ENCODE data around the gene GPR132.

GPR132 gene

DNA sequence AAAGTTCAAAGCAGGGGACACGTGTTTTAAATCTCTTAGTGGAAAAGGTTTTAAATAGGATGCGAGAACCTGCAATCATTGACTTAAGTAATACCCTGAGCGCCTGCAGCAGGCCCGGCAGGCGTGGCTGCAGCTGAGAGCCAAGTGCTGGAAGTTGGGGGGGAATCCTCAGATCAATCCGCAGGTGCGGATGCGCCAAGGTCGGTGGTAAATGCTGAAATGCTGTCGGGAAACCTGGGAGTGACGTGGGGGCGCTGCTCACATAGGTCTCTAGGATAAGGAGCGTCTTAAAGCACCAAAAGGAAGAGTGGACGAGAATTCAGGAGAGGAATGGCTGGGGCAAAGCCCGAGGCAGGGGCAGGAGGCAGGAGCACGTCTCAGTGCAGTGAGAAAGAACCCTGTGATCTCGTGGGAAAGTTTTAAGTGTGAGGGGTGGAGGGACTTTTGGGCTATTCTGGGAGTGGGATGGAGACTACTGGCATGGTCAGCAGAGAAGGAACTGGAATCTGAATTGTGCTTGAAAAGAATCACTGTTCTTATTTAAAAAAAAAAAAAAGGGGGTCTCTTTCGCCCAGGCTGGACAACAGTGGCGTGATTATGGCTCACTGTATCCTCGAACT lies 43.5 kb downstream of the GPR132 start:
- H3K4me1 ChIP-seq (ENCODE audit: insufficient read depth, low read length, poor library complexity, severe bottlenecking) = peaks cover 57% of the 10 kb centered on the region
- peak overlapping the region; percentile 94 for H3K4me3 ChIP-seq (ENCODE audit: low read length, poor library complexity, severe bottlenecking)
- peaks cover 58% of the 10 kb centered on the region for H3K79me2 ChIP-seq (ENCODE audit: insufficient read depth, low read length)
- peak overlapping the region; percentile 96 for H3K4me2 ChIP-seq (ENCODE audit: low read depth, low read length, poor library complexity, severe bottlenecking)
- H3F3A ChIP-seq (ENCODE audit: low read depth) = no peaks in the 10 kb centered on the region
- H3K9me3 ChIP-seq (ENCODE audit: insufficient read depth, low read depth, low read length) = no peaks in the 10 kb centered on the region
- H4K20me1 ChIP-seq (ENCODE audit: insufficient read depth, low read length, poor library complexity, severe bottlenecking) = peaks cover 35% of the 10 kb centered on the region
- 0 out of 2 replicates have a peak, but pooled peaks cover 2% of the 10 kb centered on the region for H3K36me3 ChIP-seq (ENCODE audit: insufficient read depth, low read length)
- H3K27me3 ChIP-seq (ENCODE audit: insufficient read depth, low read length, poor library complexity, severe bottlenecking) = peaks cover 8% of the 10 kb centered on the region
- H2AFZ ChIP-seq (ENCODE audit: low read length) = peak overlapping the region; percentile 73
- no peaks in the 10 kb centered on the region for H3K9me2 ChIP-seq (replicated peaks; ENCODE audit: low read depth, low read length)
- TF ChIP-seq EZH2phosphoT487 (IDR thresholded peaks at IDR 0.05; ENCODE audit: borderline replicate concordance) = no peak
- TF ChIP-seq, protein P1, sequence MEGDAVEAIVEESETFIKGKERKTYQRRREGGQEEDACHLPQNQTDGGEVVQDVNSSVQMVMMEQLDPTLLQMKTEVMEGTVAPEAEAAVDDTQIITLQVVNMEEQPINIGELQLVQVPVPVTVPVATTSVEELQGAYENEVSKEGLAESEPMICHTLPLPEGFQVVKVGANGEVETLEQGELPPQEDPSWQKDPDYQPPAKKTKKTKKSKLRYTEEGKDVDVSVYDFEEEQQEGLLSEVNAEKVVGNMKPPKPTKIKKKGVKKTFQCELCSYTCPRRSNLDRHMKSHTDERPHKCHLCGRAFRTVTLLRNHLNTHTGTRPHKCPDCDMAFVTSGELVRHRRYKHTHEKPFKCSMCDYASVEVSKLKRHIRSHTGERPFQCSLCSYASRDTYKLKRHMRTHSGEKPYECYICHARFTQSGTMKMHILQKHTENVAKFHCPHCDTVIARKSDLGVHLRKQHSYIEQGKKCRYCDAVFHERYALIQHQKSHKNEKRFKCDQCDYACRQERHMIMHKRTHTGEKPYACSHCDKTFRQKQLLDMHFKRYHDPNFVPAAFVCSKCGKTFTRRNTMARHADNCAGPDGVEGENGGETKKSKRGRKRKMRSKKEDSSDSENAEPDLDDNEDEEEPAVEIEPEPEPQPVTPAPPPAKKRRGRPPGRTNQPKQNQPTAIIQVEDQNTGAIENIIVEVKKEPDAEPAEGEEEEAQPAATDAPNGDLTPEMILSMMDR (conservative IDR thresholded peaks at IDR 0.05; ENCODE audit: low read length) = peak; percentile 53
- H3K9ac ChIP-seq (ENCODE audit: low read depth, low read length, poor library complexity, severe bottlenecking) = peak overlapping the region; percentile 95

DNA sequence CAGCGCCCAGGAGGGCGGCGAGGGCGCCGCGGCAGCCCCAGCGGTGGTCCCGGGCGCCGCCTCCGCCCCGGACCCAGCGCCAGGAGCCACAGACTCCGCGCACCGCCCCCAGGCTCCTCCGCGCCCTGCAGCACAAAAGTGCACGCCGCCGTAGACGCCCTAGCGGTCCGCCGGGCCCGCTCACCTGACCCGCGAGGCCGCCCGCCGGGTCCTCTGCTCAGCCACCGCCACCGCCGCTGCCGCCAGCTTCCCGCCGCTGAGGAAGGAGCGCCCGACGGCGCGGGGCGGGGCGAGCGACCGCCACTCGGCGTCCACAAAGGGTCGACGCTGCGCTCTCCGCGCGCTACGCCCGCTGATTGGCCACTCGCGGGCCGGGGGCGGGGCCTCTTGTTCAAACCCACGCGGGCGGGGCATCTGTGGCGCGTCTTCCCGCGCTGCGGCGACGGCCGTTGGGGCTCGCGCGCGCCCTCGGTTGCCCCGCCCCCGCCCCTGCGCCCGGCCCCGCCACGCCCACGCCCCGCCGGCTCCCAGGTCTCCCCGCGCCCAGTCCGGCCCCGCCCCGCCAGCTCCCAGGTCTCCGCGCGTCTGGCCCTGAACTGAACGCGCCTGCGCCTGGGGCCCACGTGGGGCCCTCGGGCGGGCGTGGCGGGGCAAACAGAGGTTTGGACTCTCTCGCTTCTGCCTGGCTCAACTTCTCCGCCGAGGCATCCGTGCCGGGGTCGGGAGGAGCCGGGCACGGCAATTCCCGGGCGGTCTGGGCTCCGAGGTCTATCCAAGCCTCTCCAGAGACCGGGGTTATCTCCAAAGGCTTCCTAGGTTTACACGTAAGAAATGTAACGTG lies 44.2 kb downstream of the GPR132 start, which contains the start of gene CDCA4:
CDCA4 (minus strand) TSS at position 269 of the 841 bp plus-strand sequence. CDS start 9,154 bp downstream, outside the sequence.
- peaks cover 59% of the 10 kb centered on the region for H3K4me1 ChIP-seq (ENCODE audit: insufficient read depth, low read length, poor library complexity, severe bottlenecking)

DNA sequence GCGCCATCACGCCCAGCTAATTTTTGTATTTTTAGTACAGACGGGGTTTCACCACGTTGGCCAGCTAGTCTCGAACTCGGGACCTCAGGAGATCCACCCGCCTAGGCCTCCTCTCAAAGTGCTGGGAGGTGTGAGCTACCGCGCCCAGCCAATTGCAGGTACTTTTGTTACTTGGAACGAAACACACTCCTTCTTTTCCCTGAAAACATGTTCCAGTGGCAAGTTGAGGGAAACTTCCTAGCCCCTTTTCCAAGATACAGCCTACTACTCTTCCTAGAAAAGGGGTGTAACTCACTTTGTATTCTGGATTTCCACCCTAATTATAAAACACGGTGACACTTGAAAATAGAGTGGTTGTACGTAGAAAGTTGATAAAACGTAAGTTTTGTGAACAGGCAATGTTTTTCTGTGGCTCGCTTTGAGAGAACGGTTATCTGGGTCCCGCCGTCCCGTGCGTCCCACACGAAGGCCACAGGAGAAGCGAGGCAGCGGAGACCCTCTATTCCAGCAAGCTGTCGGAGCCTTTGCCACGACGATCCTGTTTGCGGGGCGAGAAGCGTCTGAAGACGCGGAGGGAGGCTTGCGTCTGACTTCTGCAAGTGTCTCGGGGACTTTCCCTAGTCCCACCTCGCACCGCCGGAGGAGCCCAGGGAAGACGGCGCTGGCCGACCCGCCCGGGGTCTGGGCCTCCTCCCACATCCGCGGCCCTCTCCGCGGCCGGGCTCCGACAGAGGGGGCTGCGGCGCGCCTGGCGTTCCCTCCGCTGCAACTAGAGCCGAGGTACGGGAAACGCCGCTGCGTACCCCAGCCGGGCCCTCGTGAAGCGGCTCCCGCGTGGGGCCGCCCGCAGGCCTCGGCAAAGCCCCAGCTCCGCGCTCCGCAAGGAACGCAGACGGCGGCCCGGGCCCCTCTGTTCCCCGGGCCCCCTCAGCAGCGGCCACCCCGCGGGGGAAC lies 45.1 kb downstream of the GPR132 start:
- Histone ChIP-seq H3K4me1 (ENCODE audit: insufficient read depth, low read length, poor library complexity, severe bottlenecking) (peaks cover 58% of the 10 kb centered on the region), H3F3A (ENCODE audit: low read depth) (no peaks in the 10 kb centered on the region), H3K9me3 (ENCODE audit: insufficient read depth, low read depth, low read length) (no peaks in the 10 kb centered on the region), H2AFZ (ENCODE audit: low read length) (no peak overlapping the region), H3K27me3 (ENCODE audit: insufficient read depth, low read length, poor library complexity, severe bottlenecking) (peaks cover 8% of the 10 kb centered on the region), H3K36me3 (ENCODE audit: insufficient read depth, low read length) (0 out of 2 replicates have a peak, but pooled peaks cover 5% of the 10 kb centered on the region), H3K4me2 (ENCODE audit: low read depth, low read length, poor library complexity, severe bottlenecking) (peak overlapping the region; percentile 92), H3K79me2 (ENCODE audit: insufficient read depth, low read length) (peaks cover 74% of the 10 kb centered on the region), H3K4me3 (ENCODE audit: low read length, poor library complexity, severe bottlenecking) (peak overlapping the region; percentile 100), H3K9ac (ENCODE audit: low read depth, low read length, poor library complexity, severe bottlenecking) (peak overlapping the region; percentile 100), H3K9me2 (replicated peaks; ENCODE audit: low read depth, low read length) (no peaks in the 10 kb centered on the region), H4K20me1 (ENCODE audit: insufficient read depth, low read length, poor library complexity, severe bottlenecking) (peaks cover 51% of the 10 kb centered on the region)
- TF ChIP-seq, protein P1 (conservative IDR thresholded peaks at IDR 0.05; ENCODE audit: low read length) = no peak; the same call in 1 of the 2 replicates
- TF ChIP-seq EZH2phosphoT487 (IDR thresholded peaks at IDR 0.05; ENCODE audit: borderline replicate concordance) = no peak

More for the DNA sequence above, 44.2 kb downstream of the GPR132 start, which contains the start of gene CDCA4:
- no peaks in the 10 kb centered on the region for H3F3A ChIP-seq (ENCODE audit: low read depth)
- peak within 1 kb of the TSS; percentile 100 for H3K9ac ChIP-seq (ENCODE audit: low read depth, low read length, poor library complexity, severe bottlenecking)
- TF ChIP-seq EZH2phosphoT487 (IDR thresholded peaks at IDR 0.05; ENCODE audit: borderline replicate concordance) = no peak
- peaks cover 42% of the 10 kb centered on the region for H4K20me1 ChIP-seq (ENCODE audit: insufficient read depth, low read length, poor library complexity, severe bottlenecking)
- peaks cover 65% of the 10 kb centered on the region for H3K79me2 ChIP-seq (ENCODE audit: insufficient read depth, low read length)
- no peaks in the 10 kb centered on the region for H3K9me2 ChIP-seq (replicated peaks; ENCODE audit: low read depth, low read length)
- H3K36me3 ChIP-seq (ENCODE audit: insufficient read depth, low read length) = 0 out of 2 replicates have a peak, but pooled peaks cover 5% of the 10 kb centered on the region
- H3K4me2 ChIP-seq (ENCODE audit: low read depth, low read length, poor library complexity, severe bottlenecking) = peak within 1 kb of the TSS; percentile 96
- H3K9me3 ChIP-seq (ENCODE audit: insufficient read depth, low read depth, low read length) = no peaks in the 10 kb centered on the region
- H3K4me3 ChIP-seq (ENCODE audit: low read length, poor library complexity, severe bottlenecking) = peak within 1 kb of the TSS; percentile 100
- peak within 1 kb of the TSS; percentile 73 for H2AFZ ChIP-seq (ENCODE audit: low read length)
- H3K27me3 ChIP-seq (ENCODE audit: insufficient read depth, low read length, poor library complexity, severe bottlenecking) = peaks cover 8% of the 10 kb centered on the region
